Inflammatory macrophage (primary cell): ENCODE data around the gene ERI3.
"Not testable (repeated sequence)": the region's sequence is repeated elsewhere in the genome, so short reads cannot be mapped to it uniquely, and the experiment has no call there.

Source experiments
- DNase-seq, 2 donors: peaks; one replicate each; pipeline ENCODE4 v3.0.0-alpha.2; 2020 to 2022

ERI3 gene

DNA sequence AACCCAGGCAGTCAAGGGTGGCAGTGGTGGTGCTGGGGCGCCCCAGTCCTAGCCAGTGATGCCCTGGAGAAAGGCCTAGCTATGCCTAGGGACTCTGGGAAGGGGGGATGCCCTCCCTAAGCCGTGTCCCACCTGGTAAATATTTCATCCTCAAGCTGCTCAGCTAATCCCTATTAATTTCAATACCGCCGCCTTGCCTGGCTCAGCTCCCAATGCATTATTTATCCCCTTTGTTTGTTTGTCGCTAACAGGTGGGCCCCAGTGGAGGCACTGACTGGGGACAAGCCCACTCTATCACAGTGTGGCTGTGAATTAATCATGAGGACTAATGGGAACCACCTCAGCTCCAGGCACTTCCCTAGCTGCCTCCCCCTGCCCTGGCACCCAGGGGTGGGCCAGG lies 119.2 kb downstream of the ERI3 start:
- no peak for DNase-seq

DNA sequence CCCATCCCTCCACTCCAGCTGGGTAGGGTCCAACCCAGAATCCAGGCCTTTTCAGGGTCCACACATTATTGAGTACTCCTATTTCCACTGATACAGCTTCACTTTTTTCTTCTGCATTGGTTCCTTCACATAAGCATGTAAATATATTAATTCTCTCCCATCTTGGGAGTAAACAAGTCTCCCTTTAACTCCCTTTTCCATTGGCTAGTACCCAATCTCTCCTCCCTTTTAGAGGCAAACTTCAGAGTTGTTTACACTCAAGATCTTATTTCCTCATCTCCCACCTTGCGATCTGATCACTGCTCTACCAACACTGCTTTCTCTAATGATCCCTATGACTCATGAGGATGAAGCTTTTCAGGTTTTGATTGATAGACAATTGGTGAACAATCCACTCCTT lies 121.5 kb downstream of the ERI3 start:
- no peak for DNase-seq

DNA sequence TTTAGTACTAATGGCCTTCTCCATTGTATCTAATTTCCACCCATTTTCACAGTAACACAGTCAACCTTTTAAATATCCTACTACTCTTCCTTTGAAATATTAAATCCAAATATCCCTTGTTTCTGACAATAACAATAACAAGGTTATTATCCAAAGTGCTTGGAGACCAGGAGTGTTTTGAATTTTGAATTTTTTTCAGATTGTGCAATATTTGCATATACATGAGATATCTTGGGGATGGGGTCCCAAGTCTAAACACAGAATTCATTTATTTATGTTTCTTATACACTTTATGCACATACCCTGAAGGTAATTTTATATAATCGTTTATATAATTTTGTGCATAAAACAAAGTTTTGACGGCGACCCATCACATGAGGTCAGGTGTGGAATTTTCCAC lies 124.3 kb downstream of the ERI3 start:
- no peak for DNase-seq

DNA sequence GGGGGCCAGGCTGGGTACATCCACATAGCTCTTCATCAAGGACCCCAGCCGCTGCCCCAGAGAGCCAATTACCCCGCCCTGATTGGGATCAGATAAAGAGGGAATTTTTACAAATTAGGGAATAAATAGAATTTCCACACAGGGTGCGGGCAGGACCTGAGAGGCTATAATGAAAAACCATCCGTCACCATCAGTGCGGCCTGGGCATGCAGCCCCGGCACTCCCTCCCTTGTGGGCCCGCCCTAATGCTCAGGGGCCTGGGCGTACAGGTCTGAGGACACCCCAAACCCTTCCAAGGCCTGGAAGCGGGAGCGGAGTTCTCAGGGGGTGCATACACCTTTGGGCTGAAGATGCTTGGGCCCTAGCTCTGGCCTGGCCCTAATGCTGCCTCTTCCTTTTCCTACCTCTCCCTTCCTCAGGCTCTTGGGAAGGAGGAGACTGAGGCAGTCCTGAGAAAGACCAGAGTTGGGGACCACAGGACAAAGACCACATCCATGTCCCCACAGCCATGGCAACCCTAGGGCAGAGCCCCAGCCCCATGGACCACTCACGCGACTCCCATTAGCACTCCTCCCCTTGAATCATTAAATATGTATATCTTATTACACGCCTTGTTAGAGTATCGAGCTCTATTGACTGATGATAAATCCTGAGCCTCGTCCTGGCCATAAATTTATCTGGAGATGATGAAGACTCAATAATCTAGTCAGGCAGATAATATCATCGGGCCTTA lies 125.5 kb downstream of the ERI3 start:
- DNase-seq, result no peak

DNA sequence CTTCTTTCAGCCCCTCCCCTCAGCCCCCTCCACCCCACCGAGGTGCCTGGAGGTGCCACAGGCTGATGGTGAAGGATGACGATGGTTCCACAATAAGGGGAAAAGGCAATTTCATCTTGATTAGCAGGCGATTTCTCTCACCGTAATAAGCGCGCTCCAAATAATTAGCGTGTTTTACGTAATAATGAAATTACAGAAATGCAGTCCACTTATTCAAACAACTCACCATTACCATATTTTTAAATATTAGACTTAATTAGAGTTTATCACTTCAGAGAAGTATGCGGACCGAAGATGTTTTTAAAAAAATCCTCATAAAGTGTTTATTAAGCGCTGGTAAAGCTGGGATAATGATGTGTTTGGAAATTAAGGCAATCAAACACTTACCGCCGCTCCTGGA lies 126.8 kb downstream of the ERI3 start:
- no peak for DNase-seq

DNA sequence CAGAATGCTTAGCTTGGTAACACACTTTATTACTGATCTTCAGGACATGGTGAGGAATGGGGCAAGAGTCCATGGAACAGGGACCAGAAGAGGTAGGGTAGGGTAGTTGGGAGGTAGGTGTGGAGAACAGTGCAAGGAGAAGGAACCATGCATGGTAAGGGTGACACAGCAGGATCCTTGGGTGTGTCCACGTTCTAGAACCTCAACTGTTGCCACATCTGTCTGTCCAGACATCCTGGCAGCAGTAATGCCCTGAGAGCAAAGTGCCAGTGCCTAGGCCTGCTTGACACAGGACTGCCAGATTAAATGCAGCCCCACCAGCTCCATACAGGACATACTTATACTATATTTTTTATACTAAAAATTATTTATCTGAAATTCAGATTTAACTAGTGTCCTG lies 127.8 kb downstream of the ERI3 start:
- DNase-seq, result peak; percentile 65 to 78

DNA sequence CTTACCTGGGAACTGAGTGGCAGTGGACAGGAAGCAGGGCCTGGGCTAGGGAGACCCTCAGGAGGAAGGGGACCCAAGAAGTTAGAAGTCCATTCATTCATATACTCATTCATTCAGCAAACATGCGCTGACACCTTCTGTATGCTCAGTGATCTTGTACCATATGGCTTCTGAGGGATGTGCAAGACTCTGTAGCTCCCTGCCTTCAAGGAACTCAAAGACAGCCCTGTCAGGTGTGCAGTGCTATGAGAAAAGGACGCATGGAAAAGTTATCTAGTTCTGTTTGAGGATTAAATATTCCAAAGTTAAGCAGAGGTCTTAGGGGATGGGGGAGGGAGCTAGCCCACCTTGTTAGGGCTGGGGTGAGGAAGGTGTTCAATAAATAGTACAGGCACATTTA lies 129.3 kb downstream of the ERI3 start:
- no peak for DNase-seq

DNA sequence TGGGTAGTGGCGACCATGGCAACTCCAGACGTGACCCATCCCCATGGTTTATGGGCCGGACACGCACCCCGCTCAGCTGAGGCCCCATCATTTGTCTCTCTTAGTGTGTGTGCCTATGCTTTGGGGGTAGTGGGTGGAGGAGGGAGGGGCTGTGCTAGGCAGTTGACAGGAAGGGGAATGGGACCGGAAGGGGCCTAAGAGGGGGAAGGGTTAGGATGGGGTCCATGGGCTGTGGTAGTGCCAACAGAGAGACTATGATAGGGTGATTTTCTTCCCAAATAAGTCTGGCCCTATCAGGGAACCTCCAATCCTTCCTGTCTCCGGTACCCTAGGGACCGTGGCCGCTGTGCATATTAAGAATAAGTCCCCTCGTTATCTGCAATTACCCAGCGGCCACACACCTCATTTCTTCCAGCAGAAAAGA lies 131.9 kb downstream of the ERI3 start:
- no peak for DNase-seq

DNA sequence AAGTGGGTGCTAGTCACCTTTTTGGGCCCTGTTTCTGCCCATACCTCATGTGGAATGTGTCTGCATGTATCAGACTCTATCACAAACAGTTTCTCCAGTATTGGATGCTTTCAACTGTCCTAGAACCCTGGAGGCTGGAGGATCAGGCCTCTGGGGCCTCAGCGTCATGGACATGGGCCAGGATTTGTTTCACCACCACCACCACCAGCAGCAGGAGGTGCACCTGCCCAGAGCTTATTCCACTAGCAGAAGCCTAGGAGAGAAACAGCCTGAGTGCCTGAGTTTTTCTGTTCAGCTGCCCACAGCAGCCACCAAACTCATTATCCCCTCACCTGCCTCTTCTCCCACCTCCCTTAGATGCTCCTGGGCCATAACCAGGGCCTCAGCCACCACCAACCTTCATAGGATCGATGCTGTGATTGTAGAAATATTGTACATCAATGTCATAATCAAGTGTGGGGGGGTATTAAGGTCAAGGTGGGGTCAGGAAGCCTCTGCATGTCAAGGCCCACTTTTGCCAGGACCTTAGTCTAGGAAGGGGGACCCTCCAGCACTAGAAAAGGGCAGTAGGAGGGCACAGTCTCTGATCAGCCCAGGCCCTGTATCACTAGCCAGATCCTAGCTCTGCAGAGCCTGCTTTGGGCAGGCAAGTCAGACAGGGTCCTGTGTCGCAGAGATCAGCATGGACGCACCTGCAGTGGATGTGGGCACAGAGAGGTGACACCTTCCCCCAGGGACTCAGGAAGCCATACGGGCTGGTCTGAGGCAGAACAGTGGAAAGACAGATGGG lies 132.5 kb downstream of the ERI3 start:
- DNase-seq, result no peak

DNA sequence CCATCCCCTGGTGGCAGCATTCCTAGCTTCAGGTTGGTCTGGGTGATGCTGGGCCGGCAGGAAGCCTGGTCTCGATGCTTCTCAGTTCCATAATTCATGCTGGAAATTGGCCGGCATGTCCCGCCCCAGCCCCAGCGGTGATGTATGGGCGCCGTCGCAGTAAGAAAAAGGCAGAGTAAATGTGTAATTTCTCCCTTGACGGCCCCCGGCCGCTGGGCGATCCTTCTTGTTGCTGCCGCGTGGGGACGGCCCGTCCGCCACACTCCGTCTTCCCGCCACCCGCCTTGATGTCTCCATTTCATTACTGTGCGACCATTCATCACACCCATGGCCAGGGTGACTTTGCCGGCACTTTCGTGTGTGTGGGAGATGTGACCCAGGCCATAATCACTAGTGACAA lies 133.3 kb downstream of the ERI3 start:
- DNase-seq, result no peak

DNA sequence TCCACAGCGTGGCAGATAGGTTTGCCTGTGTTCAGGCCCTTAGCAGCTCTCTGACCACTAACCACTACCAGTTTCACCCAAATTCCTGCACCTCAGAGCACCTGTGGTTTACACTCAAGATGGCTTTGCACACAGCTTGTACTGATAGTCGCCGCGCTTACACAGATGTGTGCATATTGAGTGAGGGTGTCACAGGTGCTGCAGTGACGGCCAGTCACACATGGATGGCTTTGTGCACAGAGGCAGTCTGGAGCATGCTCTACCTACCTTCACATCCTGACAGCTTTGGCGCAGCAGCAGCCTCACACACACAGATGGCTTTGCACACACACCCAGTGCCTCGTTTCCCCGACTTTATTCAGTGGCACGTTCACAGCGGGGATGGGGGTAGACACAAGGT lies 134.3 kb downstream of the ERI3 start:
- DNase-seq, result no peak

DNA sequence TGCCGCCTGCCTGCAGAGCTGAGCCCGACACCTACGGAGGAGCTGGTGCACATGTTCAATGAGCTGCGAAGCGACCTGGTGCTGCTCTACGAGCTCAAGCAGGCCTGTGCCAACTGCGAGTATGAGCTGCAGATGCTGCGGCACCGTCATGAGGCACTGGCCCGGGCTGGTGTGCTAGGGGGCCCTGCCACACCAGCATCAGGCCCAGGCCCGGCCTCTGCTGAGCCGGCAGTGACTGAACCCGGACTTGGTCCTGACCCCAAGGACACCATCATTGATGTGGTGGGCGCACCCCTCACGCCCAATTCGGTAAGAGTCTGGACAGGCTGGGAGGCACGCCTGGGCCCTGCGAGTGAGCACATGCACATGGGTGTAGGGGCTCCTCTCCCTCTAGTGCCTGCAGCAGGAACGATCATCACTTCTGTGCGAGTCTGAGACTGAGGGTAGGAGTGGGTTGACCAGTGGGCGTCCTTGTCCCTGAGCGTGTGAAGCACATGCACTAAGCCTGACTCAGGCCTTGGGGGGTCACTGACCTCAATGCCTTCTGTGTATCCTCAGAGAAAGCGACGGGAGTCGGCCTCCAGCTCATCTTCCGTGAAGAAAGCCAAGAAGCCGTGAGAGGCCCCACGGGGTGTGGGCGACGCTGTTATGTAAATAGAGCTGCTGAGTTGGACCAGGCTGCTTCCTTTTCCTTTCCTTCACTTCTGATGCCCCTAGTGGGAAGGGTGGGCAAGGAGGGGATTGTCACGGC lies 134.9 kb downstream of the ERI3 start:
- DNase-seq, result peak; percentile 43 to 72

DNA sequence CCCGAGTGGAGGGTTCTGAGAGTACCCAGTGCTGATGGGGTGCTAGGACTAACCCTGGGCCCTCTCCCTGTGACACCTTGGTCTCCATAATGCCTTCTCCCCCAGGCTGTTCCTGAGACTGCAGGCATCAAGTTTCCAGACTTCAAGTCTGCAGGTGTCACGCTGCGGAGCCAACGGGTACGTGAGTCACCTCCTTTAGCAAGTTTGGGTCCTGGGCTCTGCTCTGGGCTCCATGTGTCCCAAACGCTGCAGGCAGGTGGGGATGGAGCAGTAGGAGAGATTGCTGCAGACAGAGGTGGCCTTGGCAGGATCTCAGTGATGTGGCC lies 135.8 kb downstream of the ERI3 start:
- no peak for DNase-seq

DNA sequence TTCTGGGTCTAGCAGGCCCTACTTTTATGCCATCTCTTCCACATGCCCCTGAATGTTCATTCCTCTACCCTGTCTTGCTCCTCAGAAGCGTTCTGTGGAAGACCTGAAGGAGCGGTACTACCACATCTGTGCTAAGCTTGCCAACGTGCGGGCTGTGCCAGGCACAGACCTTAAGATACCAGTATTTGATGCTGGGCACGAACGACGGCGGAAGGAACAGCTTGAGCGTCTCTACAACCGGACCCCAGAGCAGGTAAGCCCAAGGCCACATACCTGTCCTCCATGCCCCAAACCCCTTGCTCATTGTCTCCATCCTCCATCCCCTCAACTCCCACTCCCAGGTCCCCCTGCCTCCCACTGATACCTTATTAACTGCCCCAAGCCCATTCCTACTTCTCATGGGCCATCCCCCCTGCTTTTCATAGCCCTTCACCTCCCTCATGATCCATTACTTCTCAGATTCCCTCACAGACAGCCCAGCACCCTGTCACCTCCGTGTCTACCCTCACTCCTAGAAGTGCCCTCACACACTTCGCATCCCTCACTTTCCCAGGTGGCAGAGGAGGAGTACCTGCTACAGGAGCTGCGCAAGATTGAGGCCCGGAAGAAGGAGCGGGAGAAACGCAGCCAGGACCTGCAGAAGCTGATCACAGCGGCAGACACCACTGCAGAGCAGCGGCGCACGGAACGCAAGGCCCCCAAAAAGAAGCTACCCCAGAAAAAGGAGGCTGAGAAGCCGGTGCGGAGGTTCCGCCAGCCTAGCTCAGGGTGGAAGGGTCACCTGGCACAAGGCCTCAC lies 136.4 kb downstream of the ERI3 start:
- no peak for DNase-seq

DNA sequence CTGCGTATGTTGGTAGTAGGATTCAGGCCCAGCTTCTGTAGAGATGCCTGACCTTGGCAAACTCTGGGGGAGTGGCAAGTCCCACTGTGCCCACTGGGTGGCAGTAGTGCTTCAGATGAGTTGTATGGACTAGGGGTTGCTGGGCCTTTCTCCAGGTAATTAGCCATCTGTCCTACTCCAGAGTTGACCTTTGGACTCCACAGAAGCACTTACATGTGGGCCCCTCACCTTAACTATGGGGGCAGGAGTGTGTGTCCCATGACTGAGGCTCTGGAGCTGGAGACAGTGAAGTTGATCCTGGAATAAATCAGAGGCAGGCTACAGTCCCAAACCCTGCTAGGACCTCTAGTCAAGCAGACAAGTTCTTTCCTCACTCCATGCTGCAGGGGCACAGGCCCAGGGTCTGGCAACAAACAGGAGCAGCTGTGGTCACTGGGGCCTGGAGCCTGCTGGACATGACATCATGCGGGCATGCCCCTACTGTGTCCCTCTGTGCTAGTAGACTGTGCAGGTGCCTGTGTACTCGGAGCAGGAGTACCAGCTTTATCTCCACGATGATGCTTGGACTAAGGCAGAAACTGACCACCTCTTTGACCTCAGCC lies 137.1 kb downstream of the ERI3 start:
- DNase-seq, result peak; percentile 72 to 74

DNA sequence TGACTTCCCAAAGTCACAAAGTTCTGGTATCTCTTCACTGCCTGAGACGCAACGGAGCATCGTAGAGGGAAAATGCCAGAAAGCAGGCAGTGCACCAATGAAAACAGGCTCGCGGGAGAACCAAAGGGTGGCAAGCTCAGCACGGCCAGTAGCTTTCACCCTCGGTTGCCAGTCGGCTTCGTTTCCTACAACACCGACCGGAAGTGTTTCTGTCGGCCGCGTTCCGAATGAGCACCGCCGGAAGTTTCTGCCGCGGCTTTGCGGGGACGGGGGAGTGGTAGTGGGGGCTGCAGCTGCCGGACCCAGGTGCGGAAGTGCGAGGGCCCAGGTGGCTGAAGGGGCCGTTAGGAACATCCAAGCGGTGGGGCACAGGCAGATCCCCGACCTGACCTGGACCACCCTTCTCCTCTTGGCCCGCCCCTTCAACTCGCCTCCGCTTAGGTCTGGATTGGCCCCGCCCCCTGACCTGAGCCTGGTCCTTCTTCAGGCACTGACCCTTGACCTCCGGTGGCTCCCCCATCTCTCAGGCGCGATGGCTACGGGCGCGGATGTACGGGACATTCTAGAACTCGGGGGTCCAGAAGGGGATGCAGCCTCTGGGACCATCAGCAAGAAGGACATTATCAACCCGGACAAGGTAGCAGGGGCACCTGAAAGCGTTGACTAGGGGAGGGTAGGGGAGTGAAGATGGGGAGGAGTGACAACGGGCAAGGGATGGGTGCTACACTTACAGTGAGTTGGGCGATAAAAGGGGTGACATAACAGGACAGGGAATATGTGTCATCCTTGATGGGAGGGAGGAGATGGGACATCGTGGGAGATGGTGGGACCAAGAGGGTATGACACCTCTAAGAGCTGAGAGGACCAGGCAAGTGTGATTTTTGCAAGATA lies 141.6 kb downstream of the ERI3 start, which contains the start of gene DMAP1:
TSS of gene DMAP1 (plus strand) at position 250 of the 891 bp plus-strand sequence. CDS start at position 533, 283 bp downstream.
- DNase-seq, result peak; percentile 85 to 89

DNA sequence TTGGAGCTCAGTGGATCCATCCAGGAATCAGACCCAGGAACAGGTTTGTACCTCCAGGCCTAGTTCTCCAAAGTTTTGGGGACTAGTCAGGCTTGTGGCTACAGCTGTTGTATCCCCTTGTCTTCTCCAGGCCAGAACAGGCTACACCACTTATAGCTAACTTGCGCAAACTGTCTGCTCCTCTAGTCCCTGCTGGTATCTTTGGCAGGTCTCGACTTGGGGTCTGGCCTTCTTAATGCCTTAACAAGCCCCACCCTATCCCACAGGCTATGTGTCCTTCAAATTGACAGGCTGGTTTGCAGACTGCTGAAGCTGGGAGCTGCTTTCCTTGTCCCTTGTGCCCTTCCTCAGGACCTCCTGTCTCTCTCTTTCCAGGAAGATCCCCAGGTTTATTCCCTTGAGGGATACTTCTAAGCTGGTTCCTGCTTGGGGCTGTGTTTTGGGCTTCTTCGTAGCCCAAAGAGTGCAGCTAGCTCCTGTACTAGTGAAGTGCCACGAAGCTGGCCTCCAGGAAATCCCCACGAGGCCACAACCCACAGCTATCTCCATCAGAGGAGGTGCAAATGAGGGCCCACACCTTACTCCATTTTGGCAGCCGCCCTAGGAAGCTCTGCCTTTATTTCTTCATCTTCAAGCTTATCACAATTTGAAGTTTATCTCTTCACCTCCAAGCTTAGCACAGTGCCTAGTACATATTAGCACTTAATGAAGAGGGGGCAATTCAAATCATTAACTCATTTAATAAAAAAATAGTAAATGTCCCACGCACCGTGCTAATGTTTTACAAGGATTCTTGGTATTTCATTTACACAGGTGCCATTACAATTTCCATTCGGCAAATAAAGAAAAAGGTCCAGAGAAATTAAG lies 142.5 kb downstream of the ERI3 start:
- DNase-seq, result no peak

DNA sequence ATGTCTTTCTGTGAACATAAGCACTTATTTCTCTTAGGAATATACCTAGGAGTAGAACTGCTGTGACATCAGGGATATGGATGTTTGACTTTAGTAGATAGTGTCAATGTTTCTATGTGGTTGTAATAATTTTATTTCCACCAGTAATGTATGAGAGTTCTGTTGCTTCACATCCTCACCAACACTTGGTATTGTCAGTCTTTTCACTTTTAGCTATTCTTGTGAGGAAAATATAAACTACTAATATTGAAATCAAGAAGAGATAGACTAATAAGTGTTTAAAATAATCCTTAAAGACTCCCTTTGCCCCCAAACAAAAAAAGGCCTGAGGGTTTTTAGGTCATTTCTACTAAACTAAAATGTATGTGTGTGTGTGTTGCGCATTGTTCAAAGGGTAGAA lies 144.5 kb downstream of the ERI3 start:
- DNase-seq, result no peak

DNA sequence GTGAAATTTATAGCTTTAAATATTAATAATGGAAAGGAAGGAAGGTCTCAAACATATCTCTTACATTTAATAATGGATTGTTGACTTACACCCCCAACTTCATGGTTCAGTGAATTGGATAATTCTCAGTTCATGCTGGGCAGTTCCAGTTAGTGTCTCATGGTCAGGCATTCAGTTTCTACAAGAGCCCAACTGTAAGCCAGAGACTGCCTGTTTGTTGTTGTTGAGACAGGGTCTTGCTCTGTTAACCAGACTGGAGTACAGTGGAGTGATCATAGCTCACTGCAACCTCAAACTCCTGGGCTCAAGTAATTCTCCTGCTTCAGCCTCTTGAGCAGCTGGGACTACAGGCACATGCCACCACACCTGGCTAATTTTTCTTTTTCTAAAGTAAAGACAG lies 146.8 kb downstream of the ERI3 start:
- DNase-seq, result no peak

DNA sequence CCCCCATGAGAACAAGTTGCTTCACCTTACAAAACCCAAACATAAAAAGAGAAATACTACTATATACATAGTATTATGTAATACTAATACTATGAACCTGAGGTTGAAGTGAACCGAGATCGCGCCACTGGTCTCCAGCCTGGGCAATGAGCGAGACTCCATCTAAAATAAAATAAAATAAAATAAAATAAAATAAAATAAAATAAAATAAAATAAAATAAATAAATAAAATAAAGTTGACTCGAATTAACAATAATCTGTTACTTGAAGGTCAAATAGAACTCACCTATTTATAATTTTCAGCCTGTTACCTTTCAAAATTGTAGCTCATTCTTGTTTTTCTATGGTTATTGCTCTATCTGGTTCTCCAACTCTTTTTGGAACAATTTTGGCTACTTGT lies 148.5 kb downstream of the ERI3 start:
- DNase-seq, result not testable (repeated sequence)
